Embryonic facial prominence (tissue), 1 donor: Measurements from ENCODE around the gene KCNMA1.

Experiments used
- DNase-seq: peaks from one replicate; pipeline ENCODE4 v3.0.0-alpha.2; 2016; ENCODE audit errors: extremely low spot score

The KCNMA1 gene

GRCh38 chr10:77082601-77083252 lies 554.9 kb downstream of the KCNMA1 start:
- DNase-seq, result no peak

- no peak for DNase-seq
Observed at GRCh38 chr10:77081481-77081891, 556.1 kb downstream of the KCNMA1 start.

- no peak for DNase-seq
Observed at GRCh38 chr10:77080361-77081027, 557.1 kb downstream of the KCNMA1 start.

GRCh38 chr10:77079592-77080300 lies 557.9 kb downstream of the KCNMA1 start:
- no peak for DNase-seq

GRCh38 chr10:77077316-77077945 lies 560.2 kb downstream of the KCNMA1 start:
- DNase-seq, result no peak

GRCh38 chr10:77075926-77076325 lies 561.7 kb downstream of the KCNMA1 start:
- no peak for DNase-seq

GRCh38 chr10:77074104-77074624 lies 563.4 kb downstream of the KCNMA1 start:
- DNase-seq, result no peak

GRCh38 chr10:77073663-77073960 lies 564.0 kb downstream of the KCNMA1 start:
- DNase-seq, result no peak

- peak; percentile 92 for DNase-seq
Observed at GRCh38 chr10:77072836-77073662, 564.6 kb downstream of the KCNMA1 start.

GRCh38 chr10:77072361-77072835 lies 565.2 kb downstream of the KCNMA1 start:
- no peak for DNase-seq

- no peak for DNase-seq
Observed at GRCh38 chr10:77071956-77072355, 565.7 kb downstream of the KCNMA1 start.

- DNase-seq, result peak; percentile 68
Observed at GRCh38 chr10:77071001-77071511, 566.6 kb downstream of the KCNMA1 start.

GRCh38 chr10:77070346-77070745 lies 567.3 kb downstream of the KCNMA1 start:
- no peak for DNase-seq

- DNase-seq, result no peak
Observed at GRCh38 chr10:77068969-77069368, 568.6 kb downstream of the KCNMA1 start.

- DNase-seq, result no peak
Observed at GRCh38 chr10:77068272-77068671, 569.3 kb downstream of the KCNMA1 start.

- DNase-seq, result no peak
Observed at GRCh38 chr10:77062381-77062780, 575.2 kb downstream of the KCNMA1 start.

- DNase-seq, result no peak
Observed at GRCh38 chr10:77060913-77061312, 576.7 kb downstream of the KCNMA1 start.

- no peak for DNase-seq
Observed at GRCh38 chr10:77056650-77057049, 581.0 kb downstream of the KCNMA1 start.

GRCh38 chr10:77052593-77052992 lies 585.0 kb downstream of the KCNMA1 start:
- no peak for DNase-seq

- DNase-seq, result no peak
Observed at GRCh38 chr10:77051837-77052236, 585.8 kb downstream of the KCNMA1 start.

GRCh38 chr10:77049896-77050295 lies 587.7 kb downstream of the KCNMA1 start:
- DNase-seq, result no peak
